Fibroblast of mammary gland (primary cell): ENCODE results near the gene GCAT.
"Not testable (repeated sequence)": the region's sequence is repeated elsewhere in the genome, so short reads cannot be mapped to it uniquely, and the experiment has no call there.

ENCODE experiments used
- DNase-seq: peaks from one replicate; pipeline ENCODE4 v3.0.0-alpha.2; 2010; ENCODE audit warnings: low read depth
- H3K4me3 ChIP-seq: 2 replicates; pipeline ENCODE4 v1.5.1; 2011; ENCODE audit warnings: low read depth, mild to moderate bottlenecking, low read length, moderate library complexity; ENCODE audit not compliant: control insufficient read depth
- CTCF ChIP-seq: conservative IDR thresholded peaks from 2 replicates; pipeline ENCODE4 v1.5.1; 2011; ENCODE audit warnings: low read depth, low read length, inconsistent platforms; ENCODE audit not compliant: control insufficient read depth, insufficient read depth

GCAT gene

GRCh38 chr22:37794376-37794775 lies 13.4 kb upstream of the GCAT start:
- TF ChIP-seq CTCF, result no peak
- H3K4me3 ChIP-seq, result no peak overlapping the region
- DNase-seq, result no peak

- no peak for TF ChIP-seq CTCF
- no peak for DNase-seq
- H3K4me3 ChIP-seq, result no peak overlapping the region
These were observed 11.7 kb upstream of the GCAT start for GRCh38 chr22:37796079-37796478.

GRCh38 chr22:37797259-37797658 lies 10.5 kb upstream of the GCAT start:
- not testable (repeated sequence) for DNase-seq, H3K4me3 ChIP-seq

- H3K4me3 ChIP-seq, result no peak overlapping the region
- no peak for DNase-seq
- TF ChIP-seq CTCF, result no peak
These were observed 9.7 kb upstream of the GCAT start for GRCh38 chr22:37797874-37798500.

- DNase-seq, H3K4me3 ChIP-seq: not testable (repeated sequence)
These were observed 7.8 kb upstream of the GCAT start for GRCh38 chr22:37799979-37800378.

GRCh38 chr22:37801946-37802309 lies 5.8 kb upstream of the GCAT start:
- no peak for DNase-seq
- no peak for TF ChIP-seq CTCF
- H3K4me3 ChIP-seq, result peak overlapping the region; percentile 20

GRCh38 chr22:37802310-37803194 lies 5.2 kb upstream of the GCAT start:
- DNase-seq, result no peak
- H3K4me3 ChIP-seq, result peak overlapping the region; percentile 48
- no peak for TF ChIP-seq CTCF
